BLaER1 (cell line): ENCODE results near the gene DLX2.

Source experiments
- H3K27ac ChIP-seq: shearing (Covaris generic); formaldehyde crosslinking; 2 replicates; pipeline ENCODE4 v1.8.1; 2022
- H3K27me3 ChIP-seq: shearing (Covaris generic); formaldehyde crosslinking; 2 replicates; pipeline ENCODE4 v1.8.1; 2022
- H3K36me3 ChIP-seq: shearing (Covaris generic); formaldehyde crosslinking; 2 replicates; pipeline ENCODE4 v1.8.1; 2022
- H3K4me1 ChIP-seq: shearing (Covaris generic); formaldehyde crosslinking; 2 replicates; pipeline ENCODE4 v1.8.1; 2022
- H3K4me2 ChIP-seq: shearing (Covaris generic); formaldehyde crosslinking; 2 replicates; pipeline ENCODE4 v1.8.1; 2022
- H3K4me3 ChIP-seq: shearing (Covaris generic); formaldehyde crosslinking; 2 replicates; pipeline ENCODE4 v1.8.1; 2022
- H3K9ac ChIP-seq: shearing (Covaris generic); formaldehyde crosslinking; 2 replicates; pipeline ENCODE4 v1.8.1; 2022
- H3K9me3 ChIP-seq: shearing (Covaris generic); formaldehyde crosslinking; 2 replicates; pipeline ENCODE4 v1.8.1; 2022
- H4K20me1 ChIP-seq: shearing (Covaris generic); formaldehyde crosslinking; 2 replicates; pipeline ENCODE4 v1.8.1; 2022
- Cebpa-rat ChIP-seq: shearing (Covaris generic); IDR thresholded peaks from 2 replicates; pipeline ENCODE4 v1.8.1; 2022

DLX2 gene

GRCh38 chr2:172095146-172095904, 7.4 kb downstream of the DLX2 start:
- Histone ChIP-seq H3K36me3 (no peaks in the 10 kb centered on the region), H3K27ac (no peak overlapping the region), H3K9ac (no peak overlapping the region), H3K4me2 (peak overlapping the region; percentile 56), H3K9me3 (no peaks in the 10 kb centered on the region), H3K4me1 (peaks cover 32% of the 10 kb centered on the region), H3K4me3 (peak overlapping the region; percentile 47; the same call in 1 of the 2 replicates), H3K27me3 (peaks cover 100% of the 10 kb centered on the region), H4K20me1 (peaks cover 99% of the 10 kb centered on the region)
- no peak for TF ChIP-seq Cebpa-rat

GRCh38 chr2:172094294-172095145, 8.2 kb downstream of the DLX2 start:
- Histone ChIP-seq H3K4me1 (peaks cover 28% of the 10 kb centered on the region), H4K20me1 (peaks cover 99% of the 10 kb centered on the region), H3K27ac (no peak overlapping the region), H3K36me3 (no peaks in the 10 kb centered on the region), H3K4me3 (peak overlapping the region; percentile 47; the same call in 1 of the 2 replicates), H3K4me2 (peak overlapping the region; percentile 56), H3K9me3 (no peaks in the 10 kb centered on the region), H3K9ac (no peak overlapping the region), H3K27me3 (peaks cover 100% of the 10 kb centered on the region)
- TF ChIP-seq Cebpa-rat, result no peak

- peaks cover 100% of the 10 kb centered on the region for H3K27me3 ChIP-seq
- no peak overlapping the region for H3K4me3 ChIP-seq
- H3K4me1 ChIP-seq, result peaks cover 23% of the 10 kb centered on the region
- H3K9ac ChIP-seq, result no peak overlapping the region
- no peaks in the 10 kb centered on the region for H3K9me3 ChIP-seq
- peaks cover 99% of the 10 kb centered on the region for H4K20me1 ChIP-seq
- H3K4me2 ChIP-seq, result no peak overlapping the region
- H3K36me3 ChIP-seq, result no peaks in the 10 kb centered on the region
- H3K27ac ChIP-seq, result no peak overlapping the region
- TF ChIP-seq Cebpa-rat, result no peak
Measured at GRCh38 chr2:172093416-172094293, 9.0 kb downstream of the DLX2 start.

GRCh38 chr2:172092716-172093415, 9.8 kb downstream of the DLX2 start:
- Histone ChIP-seq H3K4me3 (no peak overlapping the region), H3K27ac (no peak overlapping the region), H3K4me2 (no peak overlapping the region), H3K9ac (no peak overlapping the region), H4K20me1 (peaks cover 99% of the 10 kb centered on the region), H3K36me3 (no peaks in the 10 kb centered on the region), H3K4me1 (peaks cover 21% of the 10 kb centered on the region), H3K9me3 (peaks cover 8% of the 10 kb centered on the region), H3K27me3 (peaks cover 100% of the 10 kb centered on the region)
- TF ChIP-seq Cebpa-rat, result no peak

- Histone ChIP-seq H3K9me3 (peaks cover 17% of the 10 kb centered on the region), H3K9ac (no peak overlapping the region), H3K27ac (no peak overlapping the region), H3K4me2 (no peak overlapping the region), H3K36me3 (no peaks in the 10 kb centered on the region), H4K20me1 (peaks cover 99% of the 10 kb centered on the region), H3K4me3 (no peak overlapping the region), H3K4me1 (peaks cover 18% of the 10 kb centered on the region), H3K27me3 (peaks cover 100% of the 10 kb centered on the region)
- no peak for TF ChIP-seq Cebpa-rat
Measured at GRCh38 chr2:172091761-172092566, 10.7 kb downstream of the DLX2 start.

- no peak overlapping the region for H3K4me3 ChIP-seq
- no peak overlapping the region for H3K9ac ChIP-seq
- peaks cover 100% of the 10 kb centered on the region for H3K27me3 ChIP-seq
- peaks cover 19% of the 10 kb centered on the region for H3K9me3 ChIP-seq
- H3K4me1 ChIP-seq, result peaks cover 14% of the 10 kb centered on the region
- TF ChIP-seq Cebpa-rat, result no peak
- no peak overlapping the region for H3K27ac ChIP-seq
- H4K20me1 ChIP-seq, result peaks cover 99% of the 10 kb centered on the region
- H3K4me2 ChIP-seq, result no peak overlapping the region
- no peaks in the 10 kb centered on the region for H3K36me3 ChIP-seq
Measured at GRCh38 chr2:172091000-172091641, 11.6 kb downstream of the DLX2 start.

- Histone ChIP-seq H3K4me1 (peaks cover 10% of the 10 kb centered on the region), H3K36me3 (no peaks in the 10 kb centered on the region), H4K20me1 (peaks cover 99% of the 10 kb centered on the region), H3K27ac (no peak overlapping the region), H3K27me3 (peaks cover 100% of the 10 kb centered on the region), H3K9me3 (peaks cover 19% of the 10 kb centered on the region), H3K9ac (no peak overlapping the region), H3K4me3 (no peak overlapping the region), H3K4me2 (no peak overlapping the region)
- no peak for TF ChIP-seq Cebpa-rat
Measured at GRCh38 chr2:172090044-172090961, 12.4 kb downstream of the DLX2 start.
